Uterus (tissue), 2 donors: ENCODE measurements around the gene DYNLL1.

Source experiments
- POLR2A ChIP-seq, 2 donors: fragments of 450-650 bp; IDR thresholded peaks; one replicate each; pipeline ENCODE4 v1.6.1; 2016; ENCODE audit warnings: antibody characterized with exemption in 2 of 2, mild to moderate bottlenecking in 1 of 2, moderate library complexity in 1 of 2
- TF ChIP-seq, protein P1 (sequence below), 4 experiments: fragments of 200-600 bp in 2 of 4; fragments of 450-650 bp in 2 of 4; sonication (generic) in 2 of 4; IDR thresholded peaks; one replicate each; pipeline ENCODE4 v1.5.1; 2016 to 2019; ENCODE audit warnings: antibody characterized with exemption in 4 of 4, mild to moderate bottlenecking in 2 of 4, moderate library complexity in 1 of 4

DNA sequence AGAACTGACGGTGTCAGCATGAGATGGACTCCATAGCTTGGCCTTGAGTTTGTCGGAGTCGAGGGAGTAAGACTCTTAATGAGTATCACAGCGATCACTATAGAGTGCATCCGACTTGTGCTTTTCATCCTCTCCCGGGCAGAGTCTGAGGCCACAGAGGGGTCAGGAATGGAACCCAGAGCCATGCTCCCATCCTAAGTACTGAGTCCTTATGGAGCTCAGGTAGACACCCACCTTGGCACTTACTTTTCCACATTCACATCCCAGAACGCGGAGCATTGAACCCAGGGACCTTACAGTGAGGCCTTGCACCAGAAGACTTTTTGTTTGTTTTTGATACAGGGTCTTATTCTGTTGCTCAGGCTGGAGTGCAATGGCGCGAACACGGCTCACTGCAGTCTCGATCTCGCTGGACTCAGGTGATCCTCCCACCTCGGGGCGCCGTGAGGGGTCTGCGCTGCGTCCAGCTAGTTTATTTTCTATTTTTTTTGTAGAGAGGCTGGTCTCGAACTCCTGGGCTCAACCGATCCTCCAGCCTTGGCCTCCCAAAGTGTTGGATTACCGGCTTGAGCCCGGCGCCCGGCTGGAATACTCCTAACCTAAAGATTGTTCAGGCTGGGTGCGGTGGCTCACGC lies 25.6 kb upstream of the DYNLL1 start:
- TF ChIP-seq, protein P1, sequence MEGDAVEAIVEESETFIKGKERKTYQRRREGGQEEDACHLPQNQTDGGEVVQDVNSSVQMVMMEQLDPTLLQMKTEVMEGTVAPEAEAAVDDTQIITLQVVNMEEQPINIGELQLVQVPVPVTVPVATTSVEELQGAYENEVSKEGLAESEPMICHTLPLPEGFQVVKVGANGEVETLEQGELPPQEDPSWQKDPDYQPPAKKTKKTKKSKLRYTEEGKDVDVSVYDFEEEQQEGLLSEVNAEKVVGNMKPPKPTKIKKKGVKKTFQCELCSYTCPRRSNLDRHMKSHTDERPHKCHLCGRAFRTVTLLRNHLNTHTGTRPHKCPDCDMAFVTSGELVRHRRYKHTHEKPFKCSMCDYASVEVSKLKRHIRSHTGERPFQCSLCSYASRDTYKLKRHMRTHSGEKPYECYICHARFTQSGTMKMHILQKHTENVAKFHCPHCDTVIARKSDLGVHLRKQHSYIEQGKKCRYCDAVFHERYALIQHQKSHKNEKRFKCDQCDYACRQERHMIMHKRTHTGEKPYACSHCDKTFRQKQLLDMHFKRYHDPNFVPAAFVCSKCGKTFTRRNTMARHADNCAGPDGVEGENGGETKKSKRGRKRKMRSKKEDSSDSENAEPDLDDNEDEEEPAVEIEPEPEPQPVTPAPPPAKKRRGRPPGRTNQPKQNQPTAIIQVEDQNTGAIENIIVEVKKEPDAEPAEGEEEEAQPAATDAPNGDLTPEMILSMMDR (IDR thresholded peaks at IDR 0.05), result no peak
- TF ChIP-seq POLR2A (IDR thresholded peaks at IDR 0.05), result no peak
